Measurements from ENCODE around the gene ANKRD36. TPM values are rescaled to one million over a fixed set of nuclear protein-coding genes. Genes with fewer than 3 reads are reported as not detected.

Gene ANKRD36
- total RNA-seq = 19.1 and 97.7 TPM in 2 replicates

GRCh38 chr2:97113050-97113881 lies at the start of gene ANKRD36:
Gene ANKRD36, plus strand, starts transcription at chr2:97113153. Its CDS starts 587 bp downstream, at chr2:97113740.

GRCh38 chr2:97094772-97095611 lies 18.0 kb upstream of the ANKRD36 start, which contains the start of gene FAHD2B:
Gene FAHD2B, minus strand, starts transcription at chr2:97094882. Its CDS starts 3,176 bp downstream, at chr2:97091706.

Other genes starting within 250 kb of the ANKRD36 start
- gene SEMA4C, start 243.1 kb upstream of the ANKRD36 start, total RNA-seq = 7.3 and 20.6 TPM in 2 replicates
- not detected in 2 replicates for gene FAM178B, start 126.6 kb upstream of the ANKRD36 start, total RNA-seq
- 4.4 and 6.7 TPM in 2 replicates for gene FAHD2B, start 18.3 kb upstream of the ANKRD36 start, total RNA-seq